GM12875 (cell line): Measurements from ENCODE around the gene IER2.

Experiments
- H3K4me3 ChIP-seq: one replicate; pipeline ENCODE4 v1.5.1; 2011; ENCODE audit warnings: low read depth, low read length, control low read depth
- TF ChIP-seq, protein P1 (sequence below): IDR thresholded peaks from 2 replicates; pipeline ENCODE4 v1.5.1; 2011; ENCODE audit warnings: low read depth, mild to moderate bottlenecking, control low read depth, inconsistent platforms, low read length, moderate library complexity, borderline replicate concordance; ENCODE audit not compliant: insufficient read depth

The IER2 gene

GRCh38 chr19:13128583-13128982, 21.6 kb upstream of the IER2 start:
- no peak overlapping the region for H3K4me3 ChIP-seq
- TF ChIP-seq, protein P1, sequence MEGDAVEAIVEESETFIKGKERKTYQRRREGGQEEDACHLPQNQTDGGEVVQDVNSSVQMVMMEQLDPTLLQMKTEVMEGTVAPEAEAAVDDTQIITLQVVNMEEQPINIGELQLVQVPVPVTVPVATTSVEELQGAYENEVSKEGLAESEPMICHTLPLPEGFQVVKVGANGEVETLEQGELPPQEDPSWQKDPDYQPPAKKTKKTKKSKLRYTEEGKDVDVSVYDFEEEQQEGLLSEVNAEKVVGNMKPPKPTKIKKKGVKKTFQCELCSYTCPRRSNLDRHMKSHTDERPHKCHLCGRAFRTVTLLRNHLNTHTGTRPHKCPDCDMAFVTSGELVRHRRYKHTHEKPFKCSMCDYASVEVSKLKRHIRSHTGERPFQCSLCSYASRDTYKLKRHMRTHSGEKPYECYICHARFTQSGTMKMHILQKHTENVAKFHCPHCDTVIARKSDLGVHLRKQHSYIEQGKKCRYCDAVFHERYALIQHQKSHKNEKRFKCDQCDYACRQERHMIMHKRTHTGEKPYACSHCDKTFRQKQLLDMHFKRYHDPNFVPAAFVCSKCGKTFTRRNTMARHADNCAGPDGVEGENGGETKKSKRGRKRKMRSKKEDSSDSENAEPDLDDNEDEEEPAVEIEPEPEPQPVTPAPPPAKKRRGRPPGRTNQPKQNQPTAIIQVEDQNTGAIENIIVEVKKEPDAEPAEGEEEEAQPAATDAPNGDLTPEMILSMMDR, result no peak

DNA sequence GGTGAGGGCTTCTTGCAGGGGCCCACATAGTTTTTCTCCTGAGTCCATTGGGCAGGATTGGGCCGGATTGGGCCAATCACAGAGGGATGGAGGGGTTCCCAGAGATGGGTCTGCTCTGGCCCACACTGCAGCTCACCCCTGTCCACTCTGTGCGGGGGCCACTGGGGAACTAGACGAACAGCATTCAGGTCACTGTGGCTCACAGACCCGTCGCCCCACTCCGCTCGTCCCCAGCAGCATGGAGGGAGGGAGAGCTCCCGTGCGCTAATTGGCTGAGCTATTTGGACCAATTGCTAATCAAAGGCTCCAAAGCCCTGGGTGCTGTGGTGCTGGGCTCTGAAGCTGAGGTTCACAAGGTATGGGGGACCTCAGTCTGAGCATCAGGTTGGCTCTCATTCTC, 20.8 kb upstream of the IER2 start:
- TF ChIP-seq, protein P1, result no peak
- no peak overlapping the region for H3K4me3 ChIP-seq

GRCh38 chr19:13130886-13131490, 19.2 kb upstream of the IER2 start:
- TF ChIP-seq, protein P1, result no peak
- H3K4me3 ChIP-seq, result no peak overlapping the region

DNA sequence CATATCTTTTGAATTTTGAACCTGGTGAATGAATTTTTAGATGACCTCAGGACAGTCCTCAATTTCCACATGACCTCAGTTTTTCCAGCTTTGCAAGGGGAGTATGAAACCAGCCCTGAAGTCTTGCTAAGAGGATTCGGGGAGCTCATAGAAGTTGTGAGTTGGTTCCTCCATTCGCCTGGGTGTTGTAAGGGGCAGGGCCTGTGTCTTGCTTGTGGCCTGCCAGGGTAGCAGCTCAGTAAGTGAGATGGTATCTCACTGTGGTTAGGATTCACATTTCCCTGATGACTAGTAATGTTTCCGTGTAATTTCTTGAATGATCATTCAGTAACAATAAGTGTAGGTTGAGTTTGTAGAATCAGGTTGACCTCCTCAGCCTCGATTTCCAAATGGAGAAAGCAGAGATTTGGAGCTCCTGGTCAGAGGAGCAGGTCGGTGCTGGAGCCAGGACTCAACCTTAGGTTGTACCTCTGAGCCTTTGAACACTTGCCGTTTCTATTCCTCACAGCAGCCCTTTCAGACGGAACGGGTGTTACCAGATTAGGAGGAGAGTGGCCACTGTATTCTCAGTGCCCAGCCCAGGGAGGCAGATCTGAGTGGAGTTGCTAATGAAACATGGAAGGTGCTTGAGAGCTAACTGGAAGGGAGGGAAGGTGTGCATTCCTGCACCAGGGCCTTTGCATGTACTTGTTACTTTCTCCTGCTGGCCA, 17.6 kb upstream of the IER2 start:
- H3K4me3 ChIP-seq, result no peak overlapping the region
- TF ChIP-seq, protein P1, result no peak

DNA sequence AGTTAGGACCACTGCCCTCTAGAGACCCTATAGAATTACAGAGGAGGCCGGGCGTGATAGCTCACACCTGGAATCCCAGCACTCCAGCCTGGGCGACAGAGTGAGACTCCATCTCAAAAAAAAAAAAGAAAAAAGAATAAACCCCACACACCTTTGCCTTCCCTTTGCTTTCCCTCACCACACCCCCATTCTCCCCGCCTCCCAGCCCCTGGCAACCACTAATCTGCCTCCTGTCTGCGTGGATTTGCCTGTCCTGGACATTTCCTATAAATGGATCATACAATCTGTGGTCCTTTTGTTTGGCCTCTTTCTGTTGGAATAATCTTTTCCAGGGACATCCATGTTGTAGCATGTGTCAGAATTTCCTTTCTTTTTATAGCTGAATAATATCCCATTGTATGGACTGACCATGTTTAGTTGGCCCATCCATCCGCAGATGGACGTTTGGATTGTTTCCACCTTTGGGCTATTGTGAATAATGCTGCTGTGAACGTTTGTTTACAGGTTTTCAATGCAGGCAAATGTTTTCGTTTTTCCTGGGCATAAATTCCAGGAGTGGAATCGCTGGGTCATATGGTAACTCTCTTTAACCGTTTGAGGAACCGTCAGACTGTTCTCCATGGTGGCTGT, 16.9 kb upstream of the IER2 start:
- no peak overlapping the region for H3K4me3 ChIP-seq
- TF ChIP-seq, protein P1, result no peak

- no peak overlapping the region for H3K4me3 ChIP-seq
- TF ChIP-seq, protein P1, result no peak
These were observed 15.6 kb upstream of the IER2 start for GRCh38 chr19:13134626-13135025.
